ENCODE results near the gene CHODL. TPM values are rescaled to one million over a fixed set of nuclear protein-coding genes. Genes with fewer than 3 reads are reported as not detected.

CHODL gene, protein sequence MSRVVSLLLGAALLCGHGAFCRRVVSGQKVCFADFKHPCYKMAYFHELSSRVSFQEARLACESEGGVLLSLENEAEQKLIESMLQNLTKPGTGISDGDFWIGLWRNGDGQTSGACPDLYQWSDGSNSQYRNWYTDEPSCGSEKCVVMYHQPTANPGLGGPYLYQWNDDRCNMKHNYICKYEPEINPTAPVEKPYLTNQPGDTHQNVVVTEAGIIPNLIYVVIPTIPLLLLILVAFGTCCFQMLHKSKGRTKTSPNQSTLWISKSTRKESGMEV
- total RNA-seq, result 1 to 10 TPM in 3 of 4 donors, under 1 TPM in 1; 0.97 to 2.6 (median 1.4) TPM

DNA sequence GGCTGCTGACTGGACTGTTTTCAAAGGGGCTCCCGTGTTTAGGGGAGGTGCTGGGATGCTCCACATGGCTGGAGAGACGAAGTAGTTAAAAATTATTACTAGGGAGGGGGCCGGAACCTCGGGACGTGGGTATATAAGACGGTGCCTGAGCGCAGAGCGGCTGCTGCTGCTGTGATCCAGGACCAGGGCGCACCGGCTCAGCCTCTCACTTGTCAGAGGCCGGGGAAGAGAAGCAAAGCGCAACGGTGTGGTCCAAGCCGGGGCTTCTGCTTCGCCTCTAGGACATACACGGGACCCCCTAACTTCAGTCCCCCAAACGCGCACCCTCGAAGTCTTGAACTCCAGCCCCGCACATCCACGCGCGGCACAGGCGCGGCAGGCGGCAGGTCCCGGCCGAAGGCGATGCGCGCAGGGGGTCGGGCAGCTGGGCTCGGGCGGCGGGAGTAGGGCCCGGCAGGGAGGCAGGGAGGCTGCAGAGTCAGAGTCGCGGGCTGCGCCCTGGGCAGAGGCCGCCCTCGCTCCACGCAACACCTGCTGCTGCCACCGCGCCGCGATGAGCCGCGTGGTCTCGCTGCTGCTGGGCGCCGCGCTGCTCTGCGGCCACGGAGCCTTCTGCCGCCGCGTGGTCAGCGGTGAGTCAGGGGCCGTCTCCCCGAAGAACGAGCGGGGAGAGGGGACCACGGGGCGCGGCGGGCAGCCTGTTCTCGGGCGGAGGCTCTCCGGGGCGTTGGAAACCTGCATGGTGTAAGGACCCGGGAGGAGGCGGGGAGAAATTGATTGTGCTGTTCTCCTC lies at the start of gene CHODL:
Gene CHODL (plus strand): TSS at position 163 of the 793 bp plus-strand sequence. CDS start 391 bp downstream, at position 554.
- TF ChIP-seq, protein P1, sequence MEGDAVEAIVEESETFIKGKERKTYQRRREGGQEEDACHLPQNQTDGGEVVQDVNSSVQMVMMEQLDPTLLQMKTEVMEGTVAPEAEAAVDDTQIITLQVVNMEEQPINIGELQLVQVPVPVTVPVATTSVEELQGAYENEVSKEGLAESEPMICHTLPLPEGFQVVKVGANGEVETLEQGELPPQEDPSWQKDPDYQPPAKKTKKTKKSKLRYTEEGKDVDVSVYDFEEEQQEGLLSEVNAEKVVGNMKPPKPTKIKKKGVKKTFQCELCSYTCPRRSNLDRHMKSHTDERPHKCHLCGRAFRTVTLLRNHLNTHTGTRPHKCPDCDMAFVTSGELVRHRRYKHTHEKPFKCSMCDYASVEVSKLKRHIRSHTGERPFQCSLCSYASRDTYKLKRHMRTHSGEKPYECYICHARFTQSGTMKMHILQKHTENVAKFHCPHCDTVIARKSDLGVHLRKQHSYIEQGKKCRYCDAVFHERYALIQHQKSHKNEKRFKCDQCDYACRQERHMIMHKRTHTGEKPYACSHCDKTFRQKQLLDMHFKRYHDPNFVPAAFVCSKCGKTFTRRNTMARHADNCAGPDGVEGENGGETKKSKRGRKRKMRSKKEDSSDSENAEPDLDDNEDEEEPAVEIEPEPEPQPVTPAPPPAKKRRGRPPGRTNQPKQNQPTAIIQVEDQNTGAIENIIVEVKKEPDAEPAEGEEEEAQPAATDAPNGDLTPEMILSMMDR (IDR thresholded peaks at IDR 0.05), result no peak
- intact Hi-C loops (cut with DNase I; ENCODE audit: low total_unique reads), result no loop called here
- 0 to 6% methylated on average over 32 to 34 of the region's 72 CpGs for WGBS, 2 donors

DNA sequence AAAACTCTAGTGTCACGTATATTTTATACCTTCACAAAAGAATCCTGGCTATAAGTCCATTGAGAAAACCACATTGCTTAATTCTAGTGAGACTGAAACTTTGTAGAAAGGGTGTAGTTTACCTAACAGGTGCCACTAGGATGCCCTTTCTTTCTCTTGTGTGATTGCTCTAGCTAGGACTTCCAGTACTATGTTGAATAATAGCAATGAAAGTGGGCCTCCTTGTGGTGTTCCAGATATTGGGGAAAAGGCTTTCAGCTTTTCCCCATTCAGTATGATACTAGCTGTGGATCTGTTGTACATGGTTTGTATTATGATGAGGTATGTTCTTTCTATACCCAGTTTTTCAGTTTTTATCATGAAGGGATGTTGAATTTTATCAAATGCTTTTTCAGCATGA lies 39.7 kb upstream of the CHODL start:
- TF ChIP-seq, protein P1 (IDR thresholded peaks at IDR 0.05), result no peak
- no peak for TF ChIP-seq POLR2A (IDR thresholded peaks at IDR 0.05)
- no peak overlapping the region for H3K4me3 ChIP-seq (ENCODE audit: low read depth, poor library complexity, severe bottlenecking)
- 92 to 97% methylated on average over 1 of the region's 1 CpG for WGBS, 2 donors
- intact Hi-C loops (cut with DNase I; ENCODE audit: low total_unique reads), result no loop called here
- no peak for DNase-seq (ENCODE audit: low spot score in 2 of 2)

More for the DNA sequence above, at the start of gene CHODL:
- DNase-seq (ENCODE audit: low spot score in 2 of 2), result no peak
- no peak within 1 kb of the TSS for H3K4me3 ChIP-seq (ENCODE audit: low read depth, poor library complexity, severe bottlenecking)

DNA sequence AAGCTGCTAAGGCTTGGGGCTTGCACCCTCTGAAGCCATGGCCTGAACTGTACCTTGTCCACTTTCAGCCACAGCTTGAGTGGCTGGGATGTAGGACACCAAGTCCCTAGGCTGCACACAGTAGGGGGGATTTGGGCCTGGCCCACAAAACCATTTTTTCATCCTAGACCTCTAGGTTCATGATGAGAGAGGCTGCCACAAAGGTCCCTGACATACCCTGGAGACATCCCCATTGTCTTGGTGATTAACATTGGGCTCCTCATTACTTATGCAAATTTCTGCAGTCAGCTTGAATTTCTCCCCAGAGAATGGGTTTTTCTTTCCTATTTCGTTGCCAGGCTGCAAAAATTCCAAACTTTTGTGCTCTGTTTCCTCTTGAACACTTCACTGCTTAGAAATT lies 26.3 kb upstream of the CHODL start:
- 55 to 62% methylated on average over 1 of the region's 1 CpG for WGBS, 2 donors
- TF ChIP-seq, protein P1 (IDR thresholded peaks at IDR 0.05), result no peak
- TF ChIP-seq POLR2A (IDR thresholded peaks at IDR 0.05), result no peak
- intact Hi-C loops (cut with DNase I; ENCODE audit: low total_unique reads), result no loop called here
- no peak overlapping the region for H3K4me3 ChIP-seq (ENCODE audit: low read depth, poor library complexity, severe bottlenecking)
- no peak for DNase-seq (ENCODE audit: low spot score in 2 of 2)

DNA sequence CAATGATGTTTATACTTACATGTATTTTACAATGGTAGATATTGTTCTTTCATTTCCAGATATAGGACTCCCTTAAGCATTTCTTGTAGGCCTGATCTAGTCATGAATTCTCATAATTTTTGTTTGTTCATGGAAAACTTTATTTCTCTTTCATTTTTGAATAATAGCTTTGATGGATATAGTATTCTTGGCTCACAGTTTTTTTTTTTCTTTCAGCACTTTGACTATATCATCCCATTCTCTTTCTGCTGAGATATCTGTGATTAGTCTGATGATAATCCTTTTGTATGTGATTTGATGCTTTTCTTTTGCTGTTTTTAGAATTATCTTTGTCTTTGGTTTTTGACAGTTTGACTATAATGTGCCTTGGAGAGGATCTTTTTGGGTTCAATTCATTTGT lies 24.1 kb upstream of the CHODL start:
- TF ChIP-seq POLR2A (IDR thresholded peaks at IDR 0.05), result no peak
- TF ChIP-seq, protein P1 (IDR thresholded peaks at IDR 0.05), result no peak
- no peak for DNase-seq (ENCODE audit: low spot score in 2 of 2)
- intact Hi-C loops (cut with DNase I; ENCODE audit: low total_unique reads), result no loop called here

DNA sequence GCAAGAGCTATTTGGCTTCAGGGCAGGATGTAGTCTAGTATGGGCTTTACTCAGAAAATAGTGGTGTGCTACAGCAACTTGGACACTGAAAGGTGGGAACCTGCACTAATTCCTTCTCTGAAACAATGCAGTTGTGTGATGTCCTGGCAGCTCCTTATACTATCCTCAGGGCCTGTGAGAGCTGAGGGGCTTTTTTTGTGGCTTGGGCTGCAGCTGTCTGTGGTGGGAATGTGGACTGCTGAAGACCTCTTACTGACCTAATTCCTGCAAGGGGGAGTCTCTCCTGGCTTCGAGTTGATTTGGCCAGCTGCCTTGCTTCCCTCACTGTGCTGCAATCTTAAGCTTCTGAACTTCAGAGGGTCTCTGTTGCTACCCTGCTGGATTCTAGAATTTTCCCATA lies 22.3 kb upstream of the CHODL start:
- no peak overlapping the region for H3K4me3 ChIP-seq (ENCODE audit: low read depth, poor library complexity, severe bottlenecking)
- TF ChIP-seq, protein P1 (IDR thresholded peaks at IDR 0.05), result no peak
- TF ChIP-seq POLR2A (IDR thresholded peaks at IDR 0.05), result no peak
- intact Hi-C loops (cut with DNase I; ENCODE audit: low total_unique reads), result no loop called here
- 72 to 75% methylated on average over 1 of the region's 1 CpG for WGBS, 2 donors
- no peak for DNase-seq (ENCODE audit: low spot score in 2 of 2)

More for the DNA sequence above, 24.1 kb upstream of the CHODL start:
- no peak overlapping the region for H3K4me3 ChIP-seq (ENCODE audit: low read depth, poor library complexity, severe bottlenecking)
